Measurements from ENCODE around the gene KYNU.

KYNU gene

GRCh38 chr2:142966284-142966683 lies 88.8 kb downstream of the KYNU start:
- no peak for DNase-seq (ENCODE audit: low spot score)

- no peak for DNase-seq (ENCODE audit: low spot score)
These were observed 89.6 kb downstream of the KYNU start for GRCh38 chr2:142967060-142967459.

- no peak for DNase-seq (ENCODE audit: low spot score)
These were observed 95.8 kb downstream of the KYNU start for GRCh38 chr2:142973160-142973821.

DNA sequence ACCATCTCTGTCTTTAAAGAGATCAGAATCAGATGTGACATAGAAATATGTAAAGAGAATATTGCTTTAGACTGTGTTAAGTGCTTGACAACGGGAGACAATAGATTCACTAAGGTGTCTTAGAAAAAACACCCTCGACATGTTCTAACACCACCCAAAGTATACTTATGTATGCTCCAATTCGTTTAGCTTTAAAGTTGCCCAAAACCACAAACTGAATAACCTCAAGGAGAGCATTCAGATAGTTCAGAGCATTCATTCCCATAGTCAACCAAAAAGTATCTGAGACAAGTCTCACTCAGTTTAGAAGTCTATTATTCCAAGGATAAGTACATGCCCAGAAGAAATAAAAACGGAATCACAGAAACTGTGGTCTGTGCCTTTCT lies 96.4 kb downstream of the KYNU start:
- no peak for DNase-seq (ENCODE audit: low spot score)

GRCh38 chr2:142974288-142975024 lies 97.0 kb downstream of the KYNU start:
- no peak for DNase-seq (ENCODE audit: low spot score)

DNA sequence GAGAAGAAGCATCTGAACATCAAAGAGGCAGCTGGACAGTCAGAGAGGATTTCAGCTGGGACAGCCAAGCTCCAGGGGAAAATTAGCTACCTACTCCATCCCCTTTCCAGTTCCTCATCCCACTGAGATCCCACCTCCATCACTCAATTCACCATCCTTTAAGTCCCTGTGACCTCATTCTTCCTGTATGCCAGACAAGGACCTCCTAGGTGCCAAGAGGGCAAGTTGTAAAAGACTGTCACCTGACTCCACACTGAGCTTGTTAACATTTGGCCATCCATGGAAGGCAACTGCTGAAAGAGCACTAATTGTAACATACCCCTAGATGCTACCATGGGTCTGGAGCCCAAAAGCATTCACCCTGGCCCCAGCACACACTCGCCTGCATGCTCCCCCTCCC lies 97.8 kb downstream of the KYNU start:
- DNase-seq (ENCODE audit: low spot score), result no peak

GRCh38 chr2:142980246-142981068 lies 103.0 kb downstream of the KYNU start:
- DNase-seq (ENCODE audit: low spot score), result no peak

DNA sequence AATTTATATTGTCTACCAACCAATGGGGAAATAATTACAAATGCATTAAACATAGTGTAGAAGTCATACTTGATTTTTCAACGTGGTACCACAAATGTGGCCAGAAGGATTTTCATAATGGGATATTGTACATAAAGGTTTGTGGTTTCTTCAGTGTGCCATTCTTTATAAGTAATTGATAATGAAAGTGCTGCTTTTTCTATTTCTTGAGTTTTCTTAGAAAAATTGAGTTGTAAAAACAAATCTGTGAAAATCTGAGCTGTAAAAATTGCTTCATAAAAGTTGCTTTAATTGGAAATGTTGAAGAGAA lies 103.6 kb downstream of the KYNU start:
- no peak for DNase-seq (ENCODE audit: low spot score)

DNA sequence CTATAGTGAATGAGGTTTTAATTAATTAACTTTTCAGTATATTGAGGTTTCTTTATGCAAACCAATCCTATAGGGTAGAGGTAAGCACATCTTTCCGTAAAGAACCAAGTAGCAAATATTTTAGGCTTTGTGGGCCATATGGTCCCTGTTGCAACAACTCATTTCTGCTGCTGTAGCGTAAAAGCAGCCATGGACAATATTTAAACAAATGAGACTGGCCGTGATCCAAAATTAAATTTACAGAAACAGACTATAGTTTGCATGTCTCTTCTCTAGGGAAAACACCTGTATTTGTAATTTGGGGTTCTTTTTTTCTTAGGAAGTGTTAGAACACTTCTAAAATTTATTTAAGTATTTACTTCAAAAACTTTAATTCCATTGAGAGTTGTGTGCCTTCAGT lies 104.3 kb downstream of the KYNU start:
- no peak for DNase-seq (ENCODE audit: low spot score)

- DNase-seq (ENCODE audit: low spot score), result no peak
These were observed 105.7 kb downstream of the KYNU start for GRCh38 chr2:142983174-142983573.

DNA sequence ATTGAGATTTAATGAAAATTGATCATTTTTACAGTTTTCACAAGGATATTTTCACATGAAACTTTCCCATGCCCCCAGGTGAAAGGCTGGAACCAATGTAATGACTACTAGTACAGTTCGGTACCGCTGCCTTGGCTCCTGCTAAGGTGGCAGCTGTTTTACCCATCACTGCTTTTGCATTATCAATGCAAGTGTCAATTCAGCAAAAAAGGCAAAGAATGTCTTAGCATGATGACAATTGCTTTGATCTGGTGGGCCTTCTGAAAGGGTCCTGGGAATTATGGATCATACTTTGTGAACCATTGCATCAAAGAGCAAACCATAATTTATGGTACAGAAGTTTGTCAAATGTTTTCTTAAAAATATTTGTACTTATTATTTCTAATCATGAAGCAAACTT lies 107.2 kb downstream of the KYNU start:
- DNase-seq (ENCODE audit: low spot score), result no peak

- no peak for DNase-seq (ENCODE audit: low spot score)
These were observed 109.6 kb downstream of the KYNU start for GRCh38 chr2:142987044-142987443.

DNA sequence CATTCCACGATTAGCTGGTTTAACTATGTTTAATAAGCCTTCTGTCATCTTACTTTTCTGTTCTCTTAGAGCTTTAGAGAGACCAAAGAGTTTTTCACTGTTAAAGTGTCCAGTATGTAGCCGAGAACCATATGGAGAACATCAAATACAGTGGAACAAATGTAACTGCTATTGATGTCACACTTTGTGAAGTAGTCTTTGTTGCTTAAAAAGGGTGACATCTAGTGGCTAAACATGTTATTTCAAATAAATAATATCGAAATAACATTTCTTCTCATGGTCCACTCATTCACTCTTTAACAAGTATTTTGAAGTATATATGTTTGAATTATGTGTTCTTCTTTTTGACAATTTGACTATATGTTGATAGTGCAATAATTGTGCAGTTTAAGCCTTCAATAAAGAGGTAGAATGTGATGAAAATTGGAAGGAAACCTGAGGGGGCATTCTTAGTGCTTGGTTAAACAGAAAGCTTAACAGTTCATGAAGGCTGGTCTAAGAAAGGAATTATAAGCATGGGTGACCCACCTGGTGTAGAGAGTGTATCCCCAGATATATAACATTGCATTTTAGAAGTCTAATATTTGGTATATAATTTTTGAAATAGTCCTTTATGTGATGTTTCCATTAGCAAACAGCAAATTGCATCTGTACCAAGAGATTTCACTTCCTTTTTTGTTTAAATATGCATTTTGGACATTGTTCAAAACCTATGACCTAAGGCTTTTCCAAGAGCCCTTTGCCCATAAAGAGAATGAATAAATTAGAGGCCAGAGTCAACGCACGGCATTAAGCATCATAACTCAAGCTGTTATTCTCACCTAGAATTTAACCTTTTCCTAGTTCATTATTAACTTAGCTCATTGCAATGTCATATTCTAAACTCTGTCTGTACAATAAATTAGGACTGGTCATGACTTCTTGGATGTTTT lies 112.1 kb downstream of the KYNU start:
- no peak for DNase-seq (ENCODE audit: low spot score)

DNA sequence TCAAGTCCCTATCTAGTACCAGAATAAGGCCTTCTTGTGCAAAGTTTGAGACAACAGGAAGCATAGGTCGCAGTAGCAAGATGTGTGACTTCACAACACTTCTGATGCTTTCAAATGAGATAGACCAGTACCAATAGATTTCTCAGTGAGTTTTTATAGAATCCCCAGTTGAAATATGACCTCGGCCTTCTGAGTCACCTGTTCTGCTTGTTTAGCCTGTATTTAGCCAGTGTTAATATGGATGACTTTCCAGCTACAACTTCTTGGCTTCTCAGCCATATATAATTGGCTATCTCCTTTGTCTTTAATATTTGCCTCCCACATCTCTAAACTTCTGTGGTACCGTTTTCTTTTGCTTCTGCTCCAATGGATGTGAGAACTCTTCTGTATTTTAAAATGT lies 113.8 kb downstream of the KYNU start:
- DNase-seq (ENCODE audit: low spot score), result no peak

DNA sequence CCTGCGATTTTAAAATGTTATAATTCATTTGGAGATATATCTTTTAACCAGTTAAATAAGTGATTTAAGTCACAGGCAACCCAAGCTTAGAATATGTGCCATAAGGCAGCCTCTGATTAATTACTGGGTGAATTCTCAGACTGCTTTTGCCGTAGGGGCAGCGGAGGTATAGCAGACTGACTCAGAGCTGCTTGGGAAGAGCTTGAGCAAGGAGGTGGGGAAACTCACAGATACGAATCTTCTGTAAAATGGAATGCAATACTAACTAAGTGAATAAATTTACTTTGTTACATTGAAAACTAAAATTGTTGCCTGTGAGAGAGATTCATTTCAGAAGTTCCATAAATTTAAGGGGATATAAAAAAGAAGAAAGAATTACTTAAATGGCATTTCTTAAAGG lies 115.4 kb downstream of the KYNU start:
- DNase-seq (ENCODE audit: low spot score), result no peak

DNA sequence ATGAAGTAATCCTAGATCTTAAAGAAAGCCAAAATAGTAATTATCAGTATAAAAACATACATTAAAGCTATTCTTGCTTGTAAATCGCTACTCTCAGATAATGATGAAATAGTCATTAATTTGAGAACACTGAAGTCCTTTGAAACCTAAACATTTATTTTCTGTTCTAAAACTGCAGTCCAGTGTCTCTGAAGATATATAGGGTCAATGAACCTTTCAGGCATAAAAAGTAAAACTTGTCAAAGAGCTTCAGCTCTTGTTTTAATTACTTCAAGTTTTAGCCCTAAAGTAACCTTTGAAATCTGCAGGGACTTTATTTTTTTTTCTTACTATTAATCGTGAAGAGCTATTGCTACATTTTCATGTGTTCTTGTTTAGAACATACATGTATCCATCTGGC lies 116.3 kb downstream of the KYNU start:
- DNase-seq (ENCODE audit: low spot score), result no peak

DNA sequence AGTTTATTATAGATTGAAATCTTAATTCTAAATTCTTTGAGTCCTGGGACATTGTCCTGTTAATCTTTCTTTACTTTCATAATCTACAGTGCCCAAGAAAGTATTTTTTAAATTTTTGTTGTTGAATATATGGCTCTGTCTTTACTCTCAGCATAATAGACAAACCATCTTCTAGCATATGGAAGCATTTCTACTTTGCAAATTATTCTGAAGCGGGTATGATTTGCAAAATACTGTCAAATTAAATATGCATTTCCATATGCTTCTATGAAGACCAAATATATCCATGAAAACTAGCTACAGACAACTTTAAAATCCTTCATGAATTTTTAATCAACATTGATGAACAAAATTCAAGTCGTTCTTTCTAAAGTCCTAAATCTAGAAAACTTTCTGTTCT lies 117.2 kb downstream of the KYNU start:
- DNase-seq (ENCODE audit: low spot score), result no peak

- no peak for DNase-seq (ENCODE audit: low spot score)
These were observed 119.8 kb downstream of the KYNU start for GRCh38 chr2:142997231-142997630.

GRCh38 chr2:143000599-143000998 lies 123.1 kb downstream of the KYNU start:
- no peak for DNase-seq (ENCODE audit: low spot score)

- no peak for DNase-seq (ENCODE audit: low spot score)
These were observed 124.0 kb downstream of the KYNU start for GRCh38 chr2:143001501-143001900.

GRCh38 chr2:143015656-143016055 lies 138.2 kb downstream of the KYNU start:
- DNase-seq (ENCODE audit: low spot score), result no peak

DNA sequence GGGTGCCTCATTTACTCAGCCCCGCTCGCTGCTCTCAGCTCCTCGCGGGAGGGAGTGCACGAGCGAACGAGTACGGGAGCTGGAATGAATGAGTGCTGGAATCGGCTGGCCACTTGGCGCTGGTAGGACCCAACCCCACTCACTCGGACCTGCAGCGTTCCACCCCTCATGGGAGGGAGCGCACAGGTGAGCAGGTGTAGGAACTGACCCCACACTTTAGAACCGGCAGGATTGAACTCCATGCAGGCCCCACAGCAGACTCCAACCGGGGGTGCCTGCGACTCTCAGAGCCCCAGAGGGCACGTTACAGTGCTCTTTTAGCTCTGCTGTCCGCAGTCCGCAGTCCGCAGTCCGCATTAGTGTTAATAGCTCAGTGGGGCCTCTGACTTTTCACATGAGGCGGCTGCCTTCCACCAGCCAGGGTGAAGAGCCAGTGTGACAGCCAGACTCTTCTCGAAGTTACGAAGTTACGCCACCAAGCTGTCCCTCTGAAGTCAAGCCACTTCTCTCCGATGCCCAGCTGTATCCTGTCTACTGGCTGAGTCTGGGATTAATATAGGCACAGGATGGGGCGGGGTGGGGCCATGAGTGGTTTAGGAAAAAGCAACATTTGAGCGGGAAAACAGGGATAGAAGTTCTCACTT lies 149.1 kb downstream of the KYNU start:
- DNase-seq (ENCODE audit: low spot score), result no peak
